ENCODE data around the gene MT1X.

Gene MT1X

GRCh38 chr16:56708525-56709442, 26.5 kb downstream of the MT1X start:
- TF ChIP-seq CTCF (IDR thresholded peaks at IDR 0.05) = no peak
- Mint-ChIP-seq H3K4me3 (no peak overlapping the region), H3K27me3 (ENCODE audit: low read depth, poor library complexity) (peaks cover 53% of the 10 kb centered on the region), H3K4me1 (no peaks in the 10 kb centered on the region), H3K27ac (no peak overlapping the region), H3K36me3 (ENCODE audit: low read depth) (no peaks in the 10 kb centered on the region), H3K9me3 (peaks cover 5% of the 10 kb centered on the region)
- DNase-seq = no peak

- H3K27ac Mint-ChIP-seq = no peak overlapping the region
Measured at GRCh38 chr16:56709443-56710040, 27.3 kb downstream of the MT1X start.

GRCh38 chr16:56710181-56710737, 28.0 kb downstream of the MT1X start:
- Mint-ChIP-seq H3K9me3 (peaks cover 5% of the 10 kb centered on the region), H3K36me3 (ENCODE audit: low read depth) (no peaks in the 10 kb centered on the region), H3K27me3 (ENCODE audit: low read depth, poor library complexity) (peaks cover 48% of the 10 kb centered on the region)

More at GRCh38 chr16:56709443-56710040, 27.3 kb downstream of the MT1X start:
- no peak for TF ChIP-seq CTCF (IDR thresholded peaks at IDR 0.05)
- peaks cover 53% of the 10 kb centered on the region for H3K27me3 Mint-ChIP-seq (ENCODE audit: low read depth, poor library complexity)
- no peak for DNase-seq
- H3K4me3 Mint-ChIP-seq = no peak overlapping the region
- H3K4me1 Mint-ChIP-seq = no peaks in the 10 kb centered on the region
- no peaks in the 10 kb centered on the region for H3K36me3 Mint-ChIP-seq (ENCODE audit: low read depth)
- peaks cover 5% of the 10 kb centered on the region for H3K9me3 Mint-ChIP-seq

GRCh38 chr16:56711862-56712261, 29.6 kb downstream of the MT1X start:
- H3K27ac Mint-ChIP-seq = no peak overlapping the region
- H3K9me3 Mint-ChIP-seq = peaks cover 5% of the 10 kb centered on the region
- no peaks in the 10 kb centered on the region for H3K4me1 Mint-ChIP-seq
- no peak for DNase-seq
- TF ChIP-seq CTCF (IDR thresholded peaks at IDR 0.05) = no peak
- no peak overlapping the region for H3K4me3 Mint-ChIP-seq
- H3K27me3 Mint-ChIP-seq (ENCODE audit: low read depth, poor library complexity) = peaks cover 51% of the 10 kb centered on the region
- no peaks in the 10 kb centered on the region for H3K36me3 Mint-ChIP-seq (ENCODE audit: low read depth)

More at GRCh38 chr16:56710181-56710737, 28.0 kb downstream of the MT1X start:
- no peak for TF ChIP-seq CTCF (IDR thresholded peaks at IDR 0.05)
- no peak overlapping the region for H3K27ac Mint-ChIP-seq
- H3K4me3 Mint-ChIP-seq = no peak overlapping the region
- no peaks in the 10 kb centered on the region for H3K4me1 Mint-ChIP-seq
- no peak for DNase-seq

- H3K4me1 Mint-ChIP-seq = no peaks in the 10 kb centered on the region
- H3K4me3 Mint-ChIP-seq = no peak overlapping the region
- no peaks in the 10 kb centered on the region for H3K36me3 Mint-ChIP-seq (ENCODE audit: low read depth)
- TF ChIP-seq CTCF (IDR thresholded peaks at IDR 0.05) = no peak
- H3K27ac Mint-ChIP-seq = no peak overlapping the region
- H3K9me3 Mint-ChIP-seq = peaks cover 5% of the 10 kb centered on the region
- H3K27me3 Mint-ChIP-seq (ENCODE audit: low read depth, poor library complexity) = peaks cover 45% of the 10 kb centered on the region
- DNase-seq = no peak
Measured at GRCh38 chr16:56713794-56714193, 31.5 kb downstream of the MT1X start.

All from nephron progenitor cell (in vitro differentiated cells).